Mucosa of descending colon (tissue), 3 donors: ENCODE measurements around the gene ASF1A. TPM values are rescaled to one million over a fixed set of nuclear protein-coding genes. Genes with fewer than 3 reads are reported as not detected.
A peak's percentile ranks its signal among the peaks of the same experiment; 100 is the strongest.

Experiments
- ATAC-seq: fragments of 200-7000 bp; cut with Tn5 transposase; one replicate; pipeline ENCODE4 v1.9.1; 2020; ENCODE audit warnings: mild to moderate bottlenecking, moderate library complexity
- DNase-seq, 3 donors: peaks; one replicate each; pipeline ENCODE4 v3.0.0-alpha.2; 2020
- H3K36me3 ChIP-seq: fragments of 200-600 bp; one replicate; pipeline ENCODE4 v1.8.0; 2021; ENCODE audit warnings: low read depth, mild to moderate bottlenecking
- H3K4me1 ChIP-seq: fragments of 200-600 bp; one replicate; pipeline ENCODE4 v1.8.0; 2021; ENCODE audit warnings: low read depth, mild to moderate bottlenecking
- H3K4me3 ChIP-seq: fragments of 200-600 bp; one replicate; pipeline ENCODE4 v1.8.0; 2021; ENCODE audit warnings: mild to moderate bottlenecking
- H3K9me3 ChIP-seq: fragments of 200-600 bp; one replicate; pipeline ENCODE4 v1.8.0; 2021; ENCODE audit warnings: mild to moderate bottlenecking
- intact Hi-C, 2 donors: fragments of 100-400 bp; cut with DNase I in 1 of 2; cut with micrococcal nuclease in 1 of 2; formaldehyde crosslinking; loops; one replicate each; pipeline versions ENCODE4 v1.11.0 to v1.11.1; 2022; cut with DNase I, micrococcal nuclease
- total RNA-seq, 3 donors: library from RNA; stranded (reverse); fragmentation: NEBNext Ultra II Directional in 2 of 3; extraction: Animal tissue kit (Norgen Biotek cat#: 25700) in 2 of 3; gene quantifications; one replicate each; pipeline versions ENCODE4 v1.2.1 to v1.2.4, GENCODE V29; 2021 to 2023
- TF ChIP-seq, protein P1 (sequence below): fragments of 200-600 bp; IDR thresholded peaks from one replicate; pipeline ENCODE4 v1.8.0; 2022; ENCODE audit warnings: antibody characterized with exemption, mild to moderate bottlenecking
- donor health status: DM: no; HTN: no; CAD: no; lungs with moderate emphysema.
- donor health status: DM: no; HTN: no; CAD: no.
- donor health status: DM: no; HTN: yes; CAD: no.

ASF1A gene
- total RNA-seq, 3 donors from 2014 or later, result 14.3 to 22.2 (median 17.1) TPM

DNA sequence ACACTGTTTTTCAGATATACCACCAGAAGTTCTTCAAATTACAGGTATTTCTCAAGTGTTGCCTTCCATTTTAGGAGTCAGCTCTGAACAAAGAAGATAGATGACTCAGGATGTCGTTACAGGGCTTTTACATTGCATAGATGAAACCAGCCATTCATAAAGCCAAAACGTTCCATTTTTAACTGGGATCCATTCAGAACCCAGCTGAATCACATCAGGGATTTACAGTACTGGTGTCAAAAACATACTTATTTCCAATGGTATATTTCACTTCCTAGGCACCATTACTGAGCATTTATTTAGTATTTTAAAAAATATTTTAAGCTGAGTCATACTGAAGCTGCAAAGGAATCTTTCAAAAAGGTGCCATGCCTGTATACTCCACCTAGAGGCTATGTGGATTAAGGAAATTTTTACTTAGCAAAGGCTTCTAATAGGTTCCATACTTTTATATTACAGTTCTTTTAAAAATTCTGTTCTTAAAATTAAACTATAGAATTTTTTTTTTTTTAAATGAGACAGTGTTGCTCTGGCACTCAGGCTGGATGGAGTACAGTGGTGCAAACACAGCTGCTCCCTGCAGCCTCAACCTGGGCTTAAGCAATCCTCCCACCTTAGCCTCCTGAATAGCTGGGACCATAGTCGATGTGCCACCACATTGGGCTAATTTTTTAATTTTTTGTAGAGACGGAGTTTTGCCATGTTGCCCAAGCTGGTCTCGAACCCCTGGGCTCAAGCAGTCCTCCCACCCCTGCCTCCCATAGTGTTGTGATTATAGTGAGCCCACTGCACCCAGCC is 2.6 kb downstream of the ASF1A start:
- Histone ChIP-seq H3K9me3 (no peaks in the 10 kb centered on the region), H3K4me3 (no peak overlapping the region), H3K4me1 (peaks cover 17% of the 10 kb centered on the region), H3K36me3 (no peaks in the 10 kb centered on the region)
- TF ChIP-seq, protein P1, sequence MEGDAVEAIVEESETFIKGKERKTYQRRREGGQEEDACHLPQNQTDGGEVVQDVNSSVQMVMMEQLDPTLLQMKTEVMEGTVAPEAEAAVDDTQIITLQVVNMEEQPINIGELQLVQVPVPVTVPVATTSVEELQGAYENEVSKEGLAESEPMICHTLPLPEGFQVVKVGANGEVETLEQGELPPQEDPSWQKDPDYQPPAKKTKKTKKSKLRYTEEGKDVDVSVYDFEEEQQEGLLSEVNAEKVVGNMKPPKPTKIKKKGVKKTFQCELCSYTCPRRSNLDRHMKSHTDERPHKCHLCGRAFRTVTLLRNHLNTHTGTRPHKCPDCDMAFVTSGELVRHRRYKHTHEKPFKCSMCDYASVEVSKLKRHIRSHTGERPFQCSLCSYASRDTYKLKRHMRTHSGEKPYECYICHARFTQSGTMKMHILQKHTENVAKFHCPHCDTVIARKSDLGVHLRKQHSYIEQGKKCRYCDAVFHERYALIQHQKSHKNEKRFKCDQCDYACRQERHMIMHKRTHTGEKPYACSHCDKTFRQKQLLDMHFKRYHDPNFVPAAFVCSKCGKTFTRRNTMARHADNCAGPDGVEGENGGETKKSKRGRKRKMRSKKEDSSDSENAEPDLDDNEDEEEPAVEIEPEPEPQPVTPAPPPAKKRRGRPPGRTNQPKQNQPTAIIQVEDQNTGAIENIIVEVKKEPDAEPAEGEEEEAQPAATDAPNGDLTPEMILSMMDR, result peak; percentile 13
- intact Hi-C loops, result no loop called here
- ATAC-seq (no peak), DNase-seq (no peak)

DNA sequence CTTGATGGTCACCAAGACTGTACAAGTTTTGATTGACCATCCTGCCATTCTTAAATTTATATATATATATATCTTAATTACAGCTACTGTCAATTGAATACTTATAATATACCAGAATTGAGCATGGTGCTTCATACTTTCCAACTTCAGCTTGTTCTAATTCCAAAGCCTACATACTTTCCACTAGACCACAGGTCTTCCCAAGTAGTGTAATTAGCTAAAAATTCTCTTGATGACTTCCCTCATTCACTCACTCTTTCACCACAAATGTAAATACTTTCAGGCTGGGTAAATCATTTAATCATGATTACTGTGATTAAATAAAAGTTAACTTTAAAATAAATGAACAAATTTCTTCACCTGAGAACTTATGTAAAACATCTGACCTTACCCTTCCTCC is 3.4 kb downstream of the ASF1A start:
- DNase-seq (no peak), ATAC-seq (no peak)
- H3K4me1 ChIP-seq, result peaks cover 12% of the 10 kb centered on the region
- no peak overlapping the region for H3K4me3 ChIP-seq
- intact Hi-C loops, result no loop called here
- H3K9me3 ChIP-seq, result no peaks in the 10 kb centered on the region
- no peaks in the 10 kb centered on the region for H3K36me3 ChIP-seq
- TF ChIP-seq, protein P1, result no peak

DNA sequence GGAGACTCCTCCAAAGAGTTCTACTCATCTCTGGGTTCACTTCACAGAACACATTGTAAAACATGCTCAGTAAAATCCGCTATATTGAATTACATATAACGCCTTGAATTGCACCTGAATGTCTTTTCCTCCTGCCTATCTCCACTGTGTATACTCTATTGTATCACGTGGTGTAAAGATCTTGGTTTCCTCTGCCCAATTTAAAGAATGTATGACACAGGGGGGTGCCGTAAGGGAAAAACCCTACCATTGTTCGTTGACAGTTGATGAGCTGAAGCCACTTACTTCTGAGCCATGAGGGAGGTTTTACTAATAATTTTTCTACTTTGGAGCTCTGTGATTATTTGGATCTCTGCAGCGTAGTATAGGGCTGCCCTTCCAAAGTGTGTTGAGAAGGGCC is 6.0 kb downstream of the ASF1A start:
- Histone ChIP-seq H3K36me3 (no peaks in the 10 kb centered on the region), H3K9me3 (no peaks in the 10 kb centered on the region), H3K4me3 (no peak overlapping the region), H3K4me1 (peaks cover 12% of the 10 kb centered on the region)
- ATAC-seq (no peak), DNase-seq (no peak)
- intact Hi-C loops, result no loop called here
- TF ChIP-seq, protein P1, result no peak

DNA sequence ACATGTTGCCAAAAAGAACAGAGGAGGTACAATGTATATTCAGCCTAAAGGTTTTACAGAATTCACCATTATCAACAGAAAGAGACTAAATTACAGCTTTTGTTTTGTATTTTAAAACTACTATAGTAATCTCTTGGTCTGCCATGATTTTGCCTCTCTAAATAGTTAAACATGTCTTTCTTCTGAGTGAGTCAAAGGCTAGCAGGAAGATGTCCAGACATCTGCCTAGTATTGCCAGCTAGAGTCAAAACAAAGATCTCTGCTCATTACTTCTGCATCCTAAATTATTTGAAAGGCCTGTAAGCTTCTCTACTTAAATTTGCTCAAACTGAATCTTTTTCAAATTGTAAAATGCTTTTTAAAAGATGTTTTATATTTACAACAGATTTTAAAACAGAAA is 8.8 kb downstream of the ASF1A start:
- intact Hi-C loops, result no loop called here
- H3K36me3 ChIP-seq, result no peaks in the 10 kb centered on the region

DNA sequence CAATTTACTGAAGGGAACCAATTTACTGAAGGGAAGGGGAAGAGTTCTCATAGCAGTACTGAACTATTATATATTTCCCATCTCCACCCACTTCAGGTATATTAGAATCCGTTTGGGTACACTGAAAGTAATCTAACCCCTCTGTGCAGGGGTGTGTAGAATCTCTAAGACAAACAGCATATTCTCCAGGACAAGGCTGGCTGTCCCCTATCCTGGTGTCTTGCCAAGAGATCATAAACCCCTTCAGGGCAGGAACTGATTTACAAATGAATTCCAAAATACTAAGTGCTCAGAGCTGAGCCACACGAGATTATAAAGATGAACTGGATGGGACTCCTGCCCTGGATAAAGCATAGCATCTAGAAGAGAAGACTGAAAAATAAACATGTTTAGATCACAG is 9.2 kb downstream of the ASF1A start:
- TF ChIP-seq, protein P1, result no peak
- H3K4me3 ChIP-seq, result no peak overlapping the region
- no peaks in the 10 kb centered on the region for H3K36me3 ChIP-seq
- DNase-seq (no peak), ATAC-seq (no peak)
- H3K9me3 ChIP-seq, result no peaks in the 10 kb centered on the region
- intact Hi-C loops, result no loop called here
- peaks cover 12% of the 10 kb centered on the region for H3K4me1 ChIP-seq

More for the DNA sequence above, 8.8 kb downstream of the ASF1A start:
- DNase-seq (no peak), ATAC-seq (no peak)
- Histone ChIP-seq H3K4me1 (peaks cover 12% of the 10 kb centered on the region), H3K4me3 (no peak overlapping the region), H3K9me3 (no peaks in the 10 kb centered on the region)
- TF ChIP-seq, protein P1, result no peak
